Measurements from ENCODE around the gene PLBD2. TPM values are rescaled to one million over a fixed set of nuclear protein-coding genes. Genes with fewer than 3 reads are reported as not detected.

Gene PLBD2
- polyA plus RNA-seq, 1 experiment, result 16.0 TPM

GRCh38 chr12:113333877-113334785 lies 24.3 kb upstream of the PLBD2 start:
- DNase-seq (ENCODE audit: low read depth, low spot score), result no peak
- Histone ChIP-seq H3K9me3 (ENCODE audit: control insufficient read depth, insufficient read depth, low read length) (no peaks in the 10 kb centered on the region), H3K27me3 (ENCODE audit: control insufficient read depth, insufficient read depth, low read length) (peaks cover 3% of the 10 kb centered on the region), H3K4me3 (ENCODE audit: low read depth, low read length) (peak overlapping the region; percentile 70), H3K27ac (ENCODE audit: low read depth, low read length) (peak overlapping the region; percentile 39)
- TF ChIP-seq CTCF (IDR thresholded peaks at IDR 0.05; ENCODE audit: low read depth, low read length), result no peak
- ChIA-PET CTCF (interaction anchor here (0.6 to 1.9 kb wide), 4 partner anchors 21 to 1341 kb away, joined by 4 to 12 read pairs (median 4); no protein-coding TSS in a partner anchor), POLR2A (interaction anchor here (0.7 to 1.6 kb wide), 4 partner anchors 8 to 560 kb away, joined by 4 to 6 read pairs (median 6); partner anchors contain the start of gene SDSL)

GRCh38 chr12:113334786-113335539 lies 23.4 kb upstream of the PLBD2 start, which contains the start of gene SLC8B1:
Gene SLC8B1, minus strand, starts transcription at chr12:113335109. Its CDS starts 2,231 bp downstream, at chr12:113332878.
- no peak for TF ChIP-seq CTCF (IDR thresholded peaks at IDR 0.05; ENCODE audit: low read depth, low read length)
- Histone ChIP-seq H3K27ac (ENCODE audit: low read depth, low read length) (peak within 1 kb of the TSS; percentile 39), H3K4me3 (ENCODE audit: low read depth, low read length) (peak within 1 kb of the TSS; percentile 70), H3K9me3 (ENCODE audit: control insufficient read depth, insufficient read depth, low read length) (no peaks in the 10 kb centered on the region), H3K27me3 (ENCODE audit: control insufficient read depth, insufficient read depth, low read length) (peaks cover 3% of the 10 kb centered on the region)
- CTCF ChIA-PET, result interaction anchor here (0.6 to 1.9 kb wide), 6 partner anchors 9 to 1340 kb away, joined by 4 to 12 read pairs (median 4); no protein-coding TSS in a partner anchor
- peak; percentile 15 for DNase-seq (ENCODE audit: low read depth, low spot score)
- POLR2A ChIA-PET, result interaction anchor here (0.5 to 1.6 kb wide), 9 partner anchors 9 to 529 kb away, joined by 3 to 9 read pairs (median 4); partner anchors contain the start of genes SDSL and TPCN1

- Histone ChIP-seq H3K9me3 (ENCODE audit: control insufficient read depth, insufficient read depth, low read length) (no peaks in the 10 kb centered on the region), H3K4me3 (ENCODE audit: low read depth, low read length) (no peak overlapping the region), H3K27me3 (ENCODE audit: control insufficient read depth, insufficient read depth, low read length) (peaks cover 10% of the 10 kb centered on the region), H3K27ac (ENCODE audit: low read depth, low read length) (no peak overlapping the region)
- no peak for TF ChIP-seq CTCF (IDR thresholded peaks at IDR 0.05; ENCODE audit: low read depth, low read length)
- DNase-seq (ENCODE audit: low read depth, low spot score), result no peak
- ChIA-PET POLR2A (no interaction called here), CTCF (interaction anchor here (0.9 kb wide), 1 partner anchor 142 kb away, joined by 3 read pairs; no protein-coding TSS in a partner anchor)
Observed at GRCh38 chr12:113339540-113339939, 18.8 kb upstream of the PLBD2 start.

- no peak for DNase-seq (ENCODE audit: low read depth, low spot score)
- POLR2A ChIA-PET, result no interaction called here
- no peak overlapping the region for H3K27ac ChIP-seq (ENCODE audit: low read depth, low read length)
- no peak overlapping the region for H3K4me3 ChIP-seq (ENCODE audit: low read depth, low read length)
- TF ChIP-seq CTCF (IDR thresholded peaks at IDR 0.05; ENCODE audit: low read depth, low read length), result no peak
- peaks cover 10% of the 10 kb centered on the region for H3K27me3 ChIP-seq (ENCODE audit: control insufficient read depth, insufficient read depth, low read length)
- H3K9me3 ChIP-seq (ENCODE audit: control insufficient read depth, insufficient read depth, low read length), result no peaks in the 10 kb centered on the region
- CTCF ChIA-PET, result no interaction called here
Observed at GRCh38 chr12:113340061-113340460, 18.3 kb upstream of the PLBD2 start.

All from AG04450 (cell line).